HG02938 (cell line): ENCODE results near the gene FEZF1.
"Not testable (repeated sequence)": the region's sequence is repeated elsewhere in the genome, so short reads cannot be mapped to it uniquely, and the experiment has no call there.

Experiments used
- ATAC-seq: cut with Tn5 transposase; IDR thresholded peaks from one replicate; pipeline ENCODE4 v1.9.1; 2021; ENCODE audit warnings: mild to moderate bottlenecking, moderate library complexity; ENCODE audit not compliant: unreplicated experiment

The FEZF1 gene

DNA sequence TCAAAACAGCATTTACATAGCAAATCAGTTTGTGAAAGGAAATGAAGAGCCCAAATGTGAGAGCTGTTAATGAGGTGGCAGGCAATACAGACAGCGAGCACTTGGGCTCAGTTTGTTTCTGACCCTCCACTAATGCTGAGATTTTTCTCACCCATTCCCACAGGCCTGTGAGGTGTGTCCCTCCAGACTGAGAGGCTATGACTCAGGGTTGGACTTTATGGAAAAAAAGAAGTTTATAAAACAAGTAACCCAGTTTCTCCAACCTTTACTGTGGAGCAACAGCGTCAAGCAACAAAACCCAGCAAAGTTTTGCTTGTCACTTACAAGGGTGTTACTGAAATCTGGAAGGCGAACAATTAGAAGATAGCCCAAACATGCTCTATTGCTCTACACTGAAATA, 4.9 kb upstream of the FEZF1 start:
- no peak for ATAC-seq

DNA sequence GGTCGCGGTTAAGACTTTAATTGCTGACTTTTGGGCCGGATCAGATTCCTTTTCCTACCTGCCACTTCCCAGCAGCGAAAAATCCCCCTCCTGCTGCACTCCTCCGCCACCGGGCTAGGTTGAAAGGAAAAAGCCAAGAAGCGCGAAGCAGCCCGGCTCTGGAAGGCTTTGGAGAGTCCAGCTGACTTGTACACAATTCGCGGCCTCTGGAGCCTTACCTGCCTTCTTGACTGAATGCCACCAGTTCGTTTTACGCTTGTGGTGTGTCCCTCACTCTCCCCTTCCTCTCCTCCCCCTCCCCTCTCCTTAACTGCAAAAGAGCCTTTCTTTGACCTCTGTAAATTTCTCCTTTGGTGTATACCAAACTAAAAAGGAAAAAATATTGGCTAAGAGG, 2.7 kb upstream of the FEZF1 start:
- no peak for ATAC-seq

DNA sequence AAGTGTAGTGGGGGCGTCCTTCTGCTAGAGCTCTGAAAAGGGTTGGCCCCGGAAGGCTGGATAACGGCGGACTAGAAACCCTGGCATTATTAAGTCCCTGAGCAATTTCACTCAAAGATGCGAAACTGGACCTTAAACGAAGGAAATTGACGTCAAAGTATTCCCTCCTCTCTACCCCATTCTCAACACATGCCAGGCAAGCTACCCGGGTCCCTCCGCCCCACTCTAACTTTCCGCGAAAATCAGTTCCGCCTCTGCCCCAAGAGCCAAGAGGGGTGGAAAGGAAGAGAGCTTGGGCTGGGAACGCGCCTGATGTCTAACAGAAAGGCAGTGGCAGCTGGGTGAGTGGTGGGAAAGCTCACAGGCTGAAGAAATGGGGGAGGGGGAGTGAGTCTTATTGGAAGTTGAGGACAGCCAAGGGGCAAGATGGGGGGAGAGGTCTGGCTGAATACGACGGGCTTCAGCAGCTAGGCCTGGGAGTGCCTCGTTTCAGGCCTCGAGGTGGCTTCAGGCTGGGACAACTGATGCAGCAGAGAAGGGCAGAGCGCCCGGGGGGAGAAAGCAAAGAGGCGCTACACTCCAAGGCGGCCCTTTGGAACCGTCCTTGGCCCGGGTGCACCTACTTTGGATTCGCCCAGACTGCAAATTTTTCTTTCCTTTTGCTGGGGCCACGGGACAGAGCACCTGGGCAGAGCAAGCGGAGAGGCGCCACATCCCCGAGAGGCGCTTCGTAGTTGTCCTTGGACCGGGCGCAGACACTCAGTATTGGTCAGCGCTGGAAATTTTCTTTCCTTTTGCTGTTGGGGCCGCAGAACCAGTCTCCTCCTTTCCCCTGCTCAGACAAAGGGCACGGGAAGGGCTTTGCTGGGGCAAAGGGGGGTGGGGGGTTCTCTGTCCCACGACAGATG, 2.0 kb upstream of the FEZF1 start:
- no peak for ATAC-seq

GRCh38 chr7:122305475-122306319, 1.1 kb upstream of the FEZF1 start:
- no peak for ATAC-seq

DNA sequence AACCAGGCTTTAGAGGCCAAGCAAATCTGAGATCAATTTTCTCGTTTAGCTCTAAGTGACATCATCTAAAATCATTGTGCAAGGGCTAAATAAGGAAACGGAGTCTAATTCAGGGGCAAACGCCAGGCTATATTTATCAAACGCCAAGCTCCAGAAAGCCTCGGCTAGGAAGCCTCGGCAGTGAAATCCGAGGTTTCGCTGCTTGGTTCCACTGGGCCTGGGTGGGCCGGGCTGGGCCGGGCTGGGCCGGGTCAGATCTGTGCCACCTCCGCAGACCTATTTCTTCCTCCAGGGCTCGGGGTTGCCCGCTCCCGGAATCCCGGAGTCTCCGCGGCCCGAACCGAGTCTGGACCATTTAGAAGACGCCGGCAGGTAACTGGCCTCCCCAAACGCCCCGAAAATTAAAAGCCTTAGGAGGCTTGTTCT, 459 bp upstream of the FEZF1 start:
- no peak for ATAC-seq

DNA sequence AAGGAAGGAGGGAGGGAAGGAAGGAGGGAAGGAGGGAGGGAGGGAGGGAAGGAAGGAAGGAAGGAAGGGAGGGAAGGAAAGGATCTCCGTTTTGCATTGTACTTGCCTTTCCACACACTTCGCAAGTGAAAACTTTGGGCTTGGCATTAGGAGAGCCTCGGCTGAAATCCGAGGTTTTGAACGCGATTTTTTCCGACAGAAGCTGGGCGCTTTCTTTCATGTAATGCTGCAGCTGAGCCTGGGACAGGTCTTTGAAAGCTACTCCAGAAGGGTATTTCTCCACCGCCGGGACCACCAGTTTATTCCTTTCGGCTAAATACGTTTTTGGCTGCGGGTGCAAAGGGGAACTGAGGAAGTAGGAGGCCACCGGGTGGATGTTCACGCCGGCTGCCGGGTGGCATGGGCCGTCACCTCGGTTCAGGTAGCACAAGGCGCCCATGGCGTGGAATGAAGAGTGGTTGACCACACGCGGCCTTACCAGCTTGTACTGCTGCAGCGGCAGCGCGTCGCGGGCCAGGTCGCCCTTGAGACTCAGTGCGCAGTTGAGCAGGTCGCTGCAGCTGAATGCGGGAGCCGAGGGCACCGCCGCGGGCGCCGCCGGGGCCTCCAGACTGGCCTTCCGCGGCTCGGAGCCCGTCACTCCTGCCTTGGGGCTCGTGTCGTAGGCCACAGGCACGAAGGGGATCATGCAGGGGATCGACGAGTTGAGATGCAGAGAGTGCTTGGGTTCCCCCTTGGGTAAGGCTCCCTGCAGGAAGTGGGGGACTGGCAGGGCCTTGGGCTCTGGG, 825 bp downstream of the FEZF1 start:
- ATAC-seq, result no peak

- no peak for ATAC-seq
These were observed 1.6 kb downstream of the FEZF1 start for GRCh38 chr7:122302761-122303530.

DNA sequence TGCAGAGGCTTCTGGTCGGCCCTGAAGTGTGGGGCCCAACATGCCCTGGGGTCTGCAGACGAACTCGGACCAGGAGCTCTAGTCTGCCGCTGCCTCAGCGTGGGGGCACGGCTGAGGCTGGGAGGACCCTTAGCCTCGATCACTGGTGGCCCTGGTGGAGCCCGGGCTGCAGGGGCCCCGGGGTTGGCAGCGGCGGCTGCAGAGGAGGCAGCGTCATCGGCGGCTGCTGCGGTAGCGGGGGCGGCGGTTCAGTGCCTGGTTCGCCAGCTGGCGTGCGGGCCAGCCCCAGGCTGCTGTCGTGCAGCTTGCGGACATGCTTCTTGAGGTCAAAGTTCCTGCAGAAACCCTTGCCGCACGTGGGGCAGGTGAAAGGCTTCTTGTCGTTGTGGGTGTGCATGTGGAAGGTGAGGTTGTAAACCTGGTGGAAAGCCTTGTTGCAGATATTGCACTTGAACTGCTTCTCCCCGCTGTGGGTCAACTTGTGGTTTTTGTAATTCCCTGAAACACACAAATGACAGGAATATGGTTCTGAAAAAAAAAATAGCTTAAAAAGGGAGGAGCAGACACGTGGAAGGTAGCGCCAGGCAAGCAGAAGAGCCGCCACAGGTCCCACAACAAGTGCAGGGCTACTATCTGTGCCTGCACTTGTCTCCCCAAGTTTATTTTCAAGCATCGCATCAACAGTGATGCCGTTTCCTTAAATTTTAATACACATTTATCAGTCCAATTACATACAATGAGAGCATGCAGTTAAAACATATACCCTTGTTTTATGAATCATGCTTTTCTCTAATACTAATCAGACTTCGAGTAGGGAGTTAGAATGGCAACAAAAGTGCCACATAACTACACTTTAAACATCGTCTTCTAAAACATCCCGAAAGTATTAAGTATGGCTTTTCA, 2.4 kb downstream of the FEZF1 start:
- no peak for ATAC-seq

DNA sequence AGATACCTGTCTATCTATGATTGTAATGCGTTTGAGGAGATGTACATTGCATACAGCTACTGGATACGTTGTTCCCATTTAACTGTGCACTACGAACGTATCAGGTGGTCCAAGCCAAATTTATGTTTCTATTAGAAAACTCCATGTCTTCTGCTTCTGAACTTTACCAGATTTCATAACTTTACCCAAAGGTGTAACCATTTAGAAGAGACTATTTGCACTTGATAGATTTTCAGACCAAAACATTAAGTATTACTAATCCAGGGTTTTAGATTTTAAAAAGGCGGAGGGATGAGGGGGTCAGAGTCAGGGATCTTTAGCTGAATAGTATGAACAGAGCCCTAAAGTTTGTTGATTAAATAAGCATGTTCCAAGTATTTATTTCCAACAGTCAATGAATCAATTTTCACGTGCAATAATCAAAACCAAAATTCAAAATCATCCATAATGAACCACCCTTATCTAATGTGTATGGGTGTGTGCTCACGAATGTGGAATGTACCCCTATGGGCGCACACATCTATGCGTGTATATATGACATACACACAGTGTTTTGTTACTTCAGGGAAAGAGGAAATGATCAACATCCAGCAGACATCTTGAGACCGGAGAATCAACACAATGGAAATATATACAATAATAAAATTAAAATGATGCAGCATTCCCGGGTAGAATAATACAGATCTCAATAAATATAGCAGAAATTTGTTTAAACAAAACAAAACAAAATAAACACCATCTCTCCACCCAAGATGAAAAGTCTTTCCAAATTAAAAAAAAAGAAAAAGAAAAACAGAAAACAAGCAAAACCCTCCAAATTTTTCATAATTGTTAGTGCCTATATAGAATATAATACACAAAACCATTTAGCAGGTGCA, 3.4 kb downstream of the FEZF1 start:
- no peak for ATAC-seq

DNA sequence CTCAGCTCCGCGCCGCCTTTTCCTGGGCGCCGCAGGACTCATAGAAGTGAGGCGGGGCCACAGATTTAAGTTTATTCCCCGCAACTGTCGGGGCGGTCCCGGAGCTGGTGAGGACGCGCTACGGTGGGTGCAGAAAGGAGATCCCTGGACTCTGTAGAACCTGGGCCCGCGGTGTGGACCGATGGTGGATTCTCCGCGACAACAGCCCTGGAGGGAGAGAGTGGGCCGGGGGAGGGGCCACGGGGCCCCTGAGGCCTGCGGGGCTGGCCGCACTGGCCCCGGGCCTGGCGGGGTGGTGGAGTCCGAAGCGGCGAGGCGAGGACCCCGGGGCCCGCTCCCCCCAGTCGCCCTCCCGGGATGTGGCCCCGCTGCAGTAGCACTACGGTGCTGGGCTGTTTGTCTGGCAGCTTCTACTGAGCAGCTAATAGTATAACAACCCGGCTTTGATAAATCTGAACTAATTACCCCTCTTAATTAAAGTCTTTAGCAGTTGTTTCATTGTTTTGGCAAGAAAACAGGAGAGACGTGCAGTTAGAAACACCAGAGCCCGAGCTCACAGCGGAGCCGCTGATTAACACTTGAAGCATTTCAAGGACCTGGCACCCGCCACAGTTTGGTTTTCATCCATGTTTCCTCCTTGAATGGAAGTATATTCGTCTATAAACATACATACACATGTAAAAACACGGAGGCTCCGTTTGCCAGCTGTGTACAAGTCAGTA, 4.2 kb downstream of the FEZF1 start:
- ATAC-seq, result no peak

DNA sequence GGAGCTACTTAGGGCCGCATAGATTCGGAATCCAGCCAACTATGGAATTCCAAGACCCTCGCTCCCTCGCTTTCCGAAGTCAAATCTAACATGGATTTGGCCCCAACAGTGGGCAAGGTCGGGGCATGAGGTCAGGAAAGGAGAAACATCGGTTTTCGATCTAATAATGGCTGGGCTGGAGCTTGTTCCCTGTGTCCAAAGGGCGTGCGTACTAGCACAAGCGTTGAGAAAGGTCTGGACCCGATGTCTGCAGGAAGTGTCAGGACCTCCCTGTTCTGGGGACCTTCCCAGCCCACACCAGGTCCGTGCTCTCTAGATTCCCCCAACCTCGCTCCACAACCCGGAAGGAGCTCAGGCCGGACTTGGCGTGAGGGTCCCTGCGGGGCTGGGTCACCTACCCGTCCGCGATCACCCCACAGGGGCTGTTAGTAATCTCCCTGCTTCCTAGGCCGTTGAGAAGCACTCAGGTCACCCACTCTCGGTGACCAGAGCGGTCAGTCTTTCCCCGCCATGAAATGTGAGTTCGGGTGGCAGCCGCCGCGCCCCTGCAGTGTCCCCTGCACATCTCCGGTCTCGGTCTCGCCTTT, 4.8 kb downstream of the FEZF1 start:
- ATAC-seq, result no peak

DNA sequence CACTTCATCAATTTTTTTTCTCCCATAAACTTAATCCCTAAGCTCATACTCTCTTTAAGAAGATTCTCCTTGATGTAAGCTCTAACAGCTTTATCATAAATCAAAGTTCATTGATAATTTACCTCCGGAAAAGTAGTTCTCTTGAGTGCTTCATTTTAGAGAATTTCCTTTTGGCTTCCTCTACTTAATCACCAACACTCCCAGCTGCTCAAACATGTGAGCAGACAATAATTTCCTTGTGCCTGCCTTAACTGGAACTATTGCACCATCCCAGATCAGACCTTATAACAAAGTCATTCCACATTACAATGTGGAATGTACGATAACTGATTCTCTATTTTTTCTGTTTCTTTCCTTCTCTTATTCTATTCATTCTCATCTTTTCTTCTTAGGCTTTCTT, 5.9 kb downstream of the FEZF1 start:
- ATAC-seq, result no peak

DNA sequence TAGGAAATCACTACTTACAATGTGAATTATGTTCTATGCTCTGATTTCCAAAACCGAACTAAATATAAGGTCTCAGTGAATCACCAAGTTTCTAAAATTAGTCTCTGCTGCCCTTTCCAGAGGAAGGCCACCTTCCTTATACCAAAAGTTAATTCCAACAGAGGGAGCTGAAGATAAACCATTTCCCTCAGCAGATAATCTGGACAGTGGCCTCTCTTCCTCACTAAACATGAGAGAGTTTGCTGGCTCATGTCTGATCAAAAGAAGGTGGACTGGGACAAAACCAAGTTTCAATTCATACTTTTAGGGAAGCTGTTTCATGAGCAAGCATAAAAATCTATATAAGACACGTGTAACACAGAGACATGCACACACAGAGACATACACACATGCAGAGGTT, 6.4 kb downstream of the FEZF1 start:
- ATAC-seq, result no peak

- no peak for ATAC-seq
These were observed 13.4 kb downstream of the FEZF1 start for GRCh38 chr7:122291189-122291588.

DNA sequence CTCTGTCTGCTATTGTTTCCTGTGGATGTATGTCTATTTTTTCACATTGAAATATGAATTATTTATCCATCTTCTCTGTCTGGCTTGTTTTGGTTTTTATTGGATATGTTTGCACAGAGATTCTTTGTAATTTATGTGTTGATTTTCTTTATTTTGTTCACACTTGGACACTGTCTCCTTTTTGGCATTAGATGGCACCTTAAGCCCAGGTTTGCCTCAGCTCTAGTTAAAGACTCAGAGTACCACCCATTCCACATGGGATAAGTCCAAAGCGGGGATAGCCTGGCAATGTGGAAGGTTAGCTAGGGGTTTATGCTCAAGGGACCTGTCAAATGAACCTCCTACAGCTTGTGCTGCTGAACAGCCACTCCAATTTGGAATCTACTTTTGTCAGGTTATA, 14.1 kb downstream of the FEZF1 start:
- no peak for ATAC-seq

GRCh38 chr7:122289426-122289825, 15.1 kb downstream of the FEZF1 start:
- no peak for ATAC-seq

DNA sequence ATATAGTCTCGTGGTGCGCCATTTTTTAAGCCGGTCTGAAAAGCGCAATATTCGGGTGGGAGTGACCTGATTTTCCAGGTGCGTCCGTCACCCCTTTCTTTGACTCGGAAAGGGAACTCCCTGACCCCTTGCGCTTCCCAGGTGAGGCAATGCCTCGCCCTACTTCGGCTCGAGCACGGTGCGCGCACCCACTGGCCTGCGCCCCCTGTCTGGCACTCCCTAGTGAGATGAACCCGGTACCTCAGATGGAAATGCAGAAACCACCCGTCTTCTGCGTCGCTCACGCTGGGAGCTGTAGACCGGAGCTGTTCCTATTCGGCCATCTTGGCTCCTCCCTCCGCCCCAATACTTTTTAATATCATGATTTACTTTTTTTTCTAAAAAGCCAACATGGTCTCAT, 19.9 kb downstream of the FEZF1 start:
- ATAC-seq, result not testable (repeated sequence)
